ENCODE data around the gene SENP1. TPM values are rescaled to one million over a fixed set of nuclear protein-coding genes. Genes with fewer than 3 reads are reported as not detected.

Gene SENP1
- total RNA-seq, 6 experiments from 2014 or later: 3.6 to 6.5 (median 5.1) TPM

DNA sequence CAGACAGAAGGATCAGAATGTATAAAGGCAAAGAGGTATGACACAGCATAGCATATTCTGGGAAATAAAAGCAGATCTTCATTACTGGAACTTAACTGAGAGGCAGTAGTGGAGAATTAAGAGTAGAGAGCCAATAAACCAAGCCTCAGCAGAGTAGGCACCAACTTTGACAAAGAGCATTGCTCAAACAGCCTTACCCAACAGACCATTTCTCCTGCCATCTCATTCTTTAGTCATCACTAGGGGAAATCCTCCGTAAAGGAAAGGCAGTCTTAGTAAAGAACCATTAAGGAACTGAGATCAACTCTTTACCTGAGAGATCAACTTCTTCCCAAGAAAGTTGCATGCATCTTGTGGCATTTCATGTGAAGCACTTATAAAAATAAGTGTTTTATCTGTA, 36.6 kb downstream of the SENP1 start:
- no peak for TF ChIP-seq POLR2A (IDR thresholded peaks at IDR 0.05)
- no peak for TF ChIP-seq CTCF (IDR thresholded peaks at IDR 0.05)
- no peaks in the 10 kb centered on the region for H3K9me3 ChIP-seq
- ATAC-seq (no peak), DNase-seq (no peak)
- intact Hi-C loops (cut with DNase I): no loop called here
- H3K27me3 ChIP-seq: no peaks in the 10 kb centered on the region
- no peaks in the 10 kb centered on the region for H3K4me1 ChIP-seq
- H3K27ac ChIP-seq: no peak overlapping the region
- H3K4me3 ChIP-seq: no peak overlapping the region
- 86% methylated on average over 1 of the region's 1 CpG for WGBS (ENCODE audit: insufficient coverage, low coverage, low lambda C conversion rate, missing lambda C conversion rate)
- peaks cover 4 to 65% (median 10%) of the 10 kb centered on the region in 4 donors for H3K36me3 ChIP-seq

GRCh38 chr12:48068457-48068856, 37.4 kb downstream of the SENP1 start:
- no peaks in the 10 kb centered on the region for H3K9me3 ChIP-seq
- H3K27ac ChIP-seq: no peak overlapping the region
- TF ChIP-seq POLR2A (IDR thresholded peaks at IDR 0.05) (no peak), CTCF (IDR thresholded peaks at IDR 0.05) (no peak)
- DNase-seq: no peak
- 95% methylated on average over 2 of the region's 2 CpGs for WGBS (ENCODE audit: insufficient coverage, low coverage, low lambda C conversion rate, missing lambda C conversion rate)
- no peak for ATAC-seq
- peaks cover 4 to 65% (median 13%) of the 10 kb centered on the region in 4 donors for H3K36me3 ChIP-seq
- intact Hi-C loops (cut with DNase I): no loop called here
- no peaks in the 10 kb centered on the region for H3K27me3 ChIP-seq
- no peaks in the 10 kb centered on the region for H3K4me1 ChIP-seq
- H3K4me3 ChIP-seq: no peak overlapping the region

DNA sequence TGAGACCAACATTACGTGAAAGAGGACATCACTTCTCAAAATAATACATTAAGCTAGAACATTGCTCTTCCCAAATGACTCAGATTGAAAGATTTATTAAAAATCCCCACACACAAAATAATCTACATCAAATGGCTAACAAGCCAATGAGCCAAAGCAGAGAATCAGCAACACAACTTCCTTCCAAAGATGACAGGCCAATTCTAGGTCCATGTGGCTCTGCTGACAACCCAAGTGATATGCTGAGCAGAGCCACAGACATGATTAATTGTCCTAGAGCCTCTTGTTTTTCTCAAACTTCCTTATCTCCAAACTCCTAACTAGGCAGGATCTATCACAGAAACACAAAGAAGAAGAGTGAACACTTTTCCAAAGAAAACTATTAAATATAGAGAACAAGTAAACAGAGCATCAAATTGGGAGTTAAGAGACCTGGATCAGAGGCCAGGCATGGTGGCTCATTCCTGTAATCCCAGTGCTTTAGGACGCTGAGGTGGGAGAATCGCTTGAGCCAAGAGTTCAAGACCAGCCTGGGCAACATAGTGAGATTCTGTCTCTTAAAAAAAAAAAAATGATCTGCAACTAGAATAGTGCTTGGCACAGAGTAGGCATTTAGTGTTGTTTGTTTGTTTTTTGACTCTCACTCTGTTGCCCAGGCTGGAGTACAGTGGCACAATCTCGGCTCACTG, 38.5 kb downstream of the SENP1 start:
- Histone ChIP-seq H3K9me3 (no peaks in the 10 kb centered on the region), H3K27ac (no peak overlapping the region), H3K27me3 (no peaks in the 10 kb centered on the region), H3K4me1 (no peaks in the 10 kb centered on the region), H3K4me3 (no peak overlapping the region), H3K36me3 (peaks cover 4 to 68% (median 14%) of the 10 kb centered on the region in 4 donors)
- TF ChIP-seq POLR2A (IDR thresholded peaks at IDR 0.05) (no peak), CTCF (IDR thresholded peaks at IDR 0.05) (no peak)
- WGBS (ENCODE audit: insufficient coverage, low coverage, low lambda C conversion rate, missing lambda C conversion rate): 93% methylated on average over 4 of the region's 4 CpGs
- intact Hi-C loops (cut with DNase I): no loop called here
- no peak for ATAC-seq
- no peak for DNase-seq

- H3K36me3 ChIP-seq: peaks cover 4 to 65% (median 11%) of the 10 kb centered on the region in 4 donors
- no peaks in the 10 kb centered on the region for H3K4me1 ChIP-seq
- intact Hi-C loops (cut with DNase I): no loop called here
- no peak overlapping the region for H3K27ac ChIP-seq
- H3K9me3 ChIP-seq: no peaks in the 10 kb centered on the region
- ATAC-seq: no peak
- H3K27me3 ChIP-seq: no peaks in the 10 kb centered on the region
- WGBS (ENCODE audit: insufficient coverage, low coverage, low lambda C conversion rate, missing lambda C conversion rate): 95% methylated on average over 5 of the region's 5 CpGs
- no peak overlapping the region for H3K4me3 ChIP-seq
- no peak for DNase-seq
- TF ChIP-seq CTCF (IDR thresholded peaks at IDR 0.05) (no peak), POLR2A (IDR thresholded peaks at IDR 0.05) (no peak)
Observed at GRCh38 chr12:48065041-48065440, 40.8 kb downstream of the SENP1 start.
